OCI-LY7 (cell line): ENCODE measurements around the gene AFMID.

ENCODE experiments used
- EZH2phosphoT487 ChIP-seq: fragments of 200-600 bp; sonication (generic); IDR thresholded peaks from 2 replicates; pipeline ENCODE4 v1.6.1; 2018; ENCODE audit warnings: low read depth, borderline replicate concordance, mild to moderate bottlenecking, mixed run types, antibody characterized with exemption, low read length, moderate library complexity, mixed read lengths
- TF ChIP-seq, protein P1 (sequence below): fragments of 200-600 bp; sonication (generic); conservative IDR thresholded peaks from 2 replicates; pipeline ENCODE4 v1.5.1; 2014; ENCODE audit warnings: mild to moderate bottlenecking, antibody characterized with exemption, low read length, moderate library complexity, mixed read lengths

DNA sequence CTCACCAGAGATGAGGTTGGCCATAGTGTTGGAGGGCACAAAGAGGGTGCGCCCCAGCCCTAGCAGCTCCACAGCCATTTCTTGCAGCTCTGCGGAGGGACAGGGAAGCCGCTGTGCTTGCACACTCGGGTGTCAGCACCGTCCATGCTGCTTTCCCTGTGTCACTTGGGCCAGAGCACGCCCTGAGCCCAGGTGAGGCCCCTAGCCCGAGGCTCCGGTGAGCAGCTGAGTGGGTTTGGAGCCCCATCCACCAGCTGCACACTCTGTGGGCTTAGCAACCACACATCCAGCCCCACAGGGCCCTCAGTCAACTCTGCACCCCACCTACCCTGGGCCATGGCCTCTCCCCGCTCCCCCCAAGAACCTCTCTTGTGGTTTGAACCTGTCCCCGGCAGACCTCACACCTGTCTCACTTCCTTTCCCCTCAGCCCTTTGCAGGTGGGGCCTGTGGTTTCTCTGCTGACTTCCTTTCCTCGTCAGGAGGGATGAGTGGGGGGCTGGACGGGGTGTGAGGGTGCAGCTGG, 65.0 kb downstream of the AFMID start:
- TF ChIP-seq, protein P1, sequence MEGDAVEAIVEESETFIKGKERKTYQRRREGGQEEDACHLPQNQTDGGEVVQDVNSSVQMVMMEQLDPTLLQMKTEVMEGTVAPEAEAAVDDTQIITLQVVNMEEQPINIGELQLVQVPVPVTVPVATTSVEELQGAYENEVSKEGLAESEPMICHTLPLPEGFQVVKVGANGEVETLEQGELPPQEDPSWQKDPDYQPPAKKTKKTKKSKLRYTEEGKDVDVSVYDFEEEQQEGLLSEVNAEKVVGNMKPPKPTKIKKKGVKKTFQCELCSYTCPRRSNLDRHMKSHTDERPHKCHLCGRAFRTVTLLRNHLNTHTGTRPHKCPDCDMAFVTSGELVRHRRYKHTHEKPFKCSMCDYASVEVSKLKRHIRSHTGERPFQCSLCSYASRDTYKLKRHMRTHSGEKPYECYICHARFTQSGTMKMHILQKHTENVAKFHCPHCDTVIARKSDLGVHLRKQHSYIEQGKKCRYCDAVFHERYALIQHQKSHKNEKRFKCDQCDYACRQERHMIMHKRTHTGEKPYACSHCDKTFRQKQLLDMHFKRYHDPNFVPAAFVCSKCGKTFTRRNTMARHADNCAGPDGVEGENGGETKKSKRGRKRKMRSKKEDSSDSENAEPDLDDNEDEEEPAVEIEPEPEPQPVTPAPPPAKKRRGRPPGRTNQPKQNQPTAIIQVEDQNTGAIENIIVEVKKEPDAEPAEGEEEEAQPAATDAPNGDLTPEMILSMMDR, result no peak
- no peak for TF ChIP-seq EZH2phosphoT487
